NCI-H187 treated with DMSO at 0.1 percent for 48 hours (cell line): ENCODE data around the gene TBCD.

ENCODE experiments used
- DNase-seq: peaks from one replicate; lab custom pipeline; 2025; lab: John Stamatoyannopoulos, UW

The TBCD gene

DNA sequence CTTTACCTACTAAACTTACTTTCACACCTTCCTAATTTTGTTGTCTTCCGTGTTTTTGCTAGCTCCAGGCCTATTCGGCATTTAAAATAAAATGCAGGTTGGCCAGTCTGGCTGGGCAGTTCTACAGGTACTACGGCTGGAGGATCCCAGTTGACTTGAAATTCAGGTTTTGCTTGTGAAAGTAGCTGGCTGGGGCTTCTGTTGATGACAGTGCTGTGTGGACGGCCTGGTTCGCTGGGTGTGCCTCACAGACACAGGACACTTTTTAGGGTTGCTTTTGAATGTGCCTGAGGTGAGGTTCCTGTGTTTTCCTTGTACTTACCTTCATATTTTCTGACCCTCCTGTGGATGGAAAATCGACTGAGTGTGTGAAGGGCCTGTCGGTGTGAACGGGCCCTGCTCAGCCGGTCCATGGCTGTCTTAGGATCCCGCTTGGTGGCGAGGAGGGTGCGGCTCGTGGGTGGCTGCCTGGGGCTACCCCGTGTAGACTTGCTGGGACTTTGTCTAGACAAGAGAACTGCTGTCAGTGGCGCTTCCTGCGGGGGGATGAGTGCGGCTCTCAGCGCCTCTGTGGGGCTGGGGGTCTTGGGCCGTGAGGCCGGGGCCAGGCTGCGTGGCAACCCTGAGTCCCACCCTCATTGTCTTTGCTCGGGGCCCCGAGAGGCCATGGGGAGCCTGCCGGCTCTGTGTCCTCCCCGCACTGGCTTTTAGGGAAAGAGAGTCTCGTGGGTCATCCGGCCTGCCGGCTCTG lies 106.7 kb downstream of the TBCD start:
- DNase-seq: no peak

- no peak for DNase-seq
Measured at GRCh38 chr17:82859431-82860403, 107.9 kb downstream of the TBCD start.

DNA sequence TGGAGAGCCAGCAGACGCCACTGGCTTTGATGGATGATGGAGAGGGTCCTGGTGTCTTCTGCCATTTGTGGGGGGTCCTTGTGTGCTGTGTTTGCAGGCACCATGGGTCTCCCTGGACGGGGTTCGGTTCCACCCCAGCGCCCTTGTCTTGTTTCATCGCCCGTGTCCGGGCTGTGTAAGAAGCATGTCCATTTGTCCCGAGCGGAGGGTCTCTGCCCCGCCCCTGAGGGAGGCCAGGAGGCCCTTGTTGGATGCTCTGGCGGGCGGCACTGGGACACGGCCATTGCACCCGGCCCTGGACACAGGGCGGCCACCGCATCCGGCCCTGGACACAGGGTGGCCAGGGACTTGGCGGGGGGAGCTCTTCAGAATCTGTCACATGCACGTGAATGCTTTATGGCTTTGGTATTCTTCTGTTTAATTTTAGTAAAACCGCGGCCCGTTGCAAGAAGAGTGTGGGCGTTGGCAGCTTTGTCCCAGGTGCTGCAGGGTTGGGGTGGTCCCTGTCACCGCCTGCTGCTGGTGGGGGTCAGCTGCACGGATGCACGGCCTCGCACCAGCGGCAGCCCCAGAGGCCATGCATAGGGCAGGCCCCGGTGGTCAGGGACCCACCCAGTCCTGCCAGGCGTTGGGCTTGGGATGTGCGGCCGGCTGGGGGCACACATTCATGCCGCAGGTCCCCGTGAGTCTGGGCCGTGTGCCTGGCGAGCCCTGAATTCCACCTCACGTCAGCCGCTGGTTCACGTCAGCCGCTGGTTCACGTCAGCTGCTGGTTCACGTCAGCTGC lies 108.9 kb downstream of the TBCD start:
- DNase-seq: no peak

DNA sequence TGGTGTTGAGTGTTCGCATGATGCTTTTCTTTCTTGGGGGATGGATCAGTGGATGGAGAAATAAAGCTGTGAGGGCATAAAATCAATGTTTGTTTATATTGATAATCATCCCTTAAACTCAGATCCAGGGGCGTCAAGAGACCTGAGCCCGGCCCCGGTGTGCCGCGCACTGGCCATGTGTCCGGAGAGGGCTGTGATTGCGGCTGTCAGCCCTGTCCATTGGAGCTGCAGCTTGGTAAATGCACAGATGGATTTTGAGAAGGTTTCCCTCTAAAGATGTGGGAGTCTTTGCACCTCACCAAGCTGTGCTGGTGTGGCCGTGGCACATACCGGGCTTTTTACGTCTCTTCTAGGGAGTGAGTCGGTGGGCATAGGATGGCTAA lies 109.5 kb downstream of the TBCD start:
- DNase-seq: no peak

DNA sequence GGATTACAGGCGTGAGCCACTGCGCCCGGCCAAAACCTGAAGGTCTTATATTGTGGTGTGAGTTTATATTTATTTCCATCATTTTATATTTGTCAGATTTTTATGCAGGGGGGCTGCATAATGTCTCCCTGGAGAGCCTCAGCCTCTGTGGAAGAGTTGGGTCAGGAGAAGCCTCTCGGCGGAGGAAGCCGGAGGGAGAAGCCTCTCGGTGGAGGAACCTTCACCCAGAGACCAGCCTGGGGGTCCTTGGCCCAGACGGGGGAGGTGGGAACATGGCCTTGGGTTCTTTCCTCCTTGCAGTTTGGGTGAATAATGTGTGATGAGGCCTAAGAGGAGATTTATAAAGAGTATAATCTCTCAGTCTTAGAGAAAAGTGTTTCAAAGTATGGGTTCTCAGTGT lies 110.3 kb downstream of the TBCD start:
- no peak for DNase-seq

- DNase-seq: no peak
Measured at GRCh38 chr17:82862737-82863382, 111.0 kb downstream of the TBCD start.

- no peak for DNase-seq
Measured at GRCh38 chr17:82863383-82863940, 111.6 kb downstream of the TBCD start.

- DNase-seq: no peak
Measured at GRCh38 chr17:82863941-82864712, 112.3 kb downstream of the TBCD start.

DNA sequence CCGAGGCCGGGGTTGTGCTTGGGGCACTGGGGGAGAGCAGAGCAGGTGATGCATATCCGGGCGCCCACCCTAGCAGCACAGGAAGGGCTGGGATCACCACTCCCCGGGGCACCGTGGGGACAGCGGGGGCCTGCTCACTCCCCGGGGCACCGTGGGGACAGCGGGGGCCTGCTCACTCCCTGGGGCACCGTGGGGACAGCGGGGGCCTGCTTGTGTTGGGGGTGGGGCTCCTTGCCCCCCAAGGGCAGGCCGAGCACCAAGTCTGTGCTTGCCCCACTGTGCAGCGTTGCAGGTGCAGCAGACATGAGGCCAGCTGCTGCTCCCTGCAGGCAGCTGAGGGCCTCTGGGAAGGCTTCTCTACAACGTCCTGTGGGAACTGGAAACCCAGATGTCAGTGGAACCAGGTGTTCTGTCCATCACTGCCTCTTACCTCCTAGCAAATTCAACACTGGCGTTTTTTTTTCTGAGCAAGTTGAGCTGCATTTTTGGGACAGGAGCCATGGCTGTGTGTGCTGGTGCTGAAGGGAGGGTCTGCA lies 112.9 kb downstream of the TBCD start:
- no peak for DNase-seq

DNA sequence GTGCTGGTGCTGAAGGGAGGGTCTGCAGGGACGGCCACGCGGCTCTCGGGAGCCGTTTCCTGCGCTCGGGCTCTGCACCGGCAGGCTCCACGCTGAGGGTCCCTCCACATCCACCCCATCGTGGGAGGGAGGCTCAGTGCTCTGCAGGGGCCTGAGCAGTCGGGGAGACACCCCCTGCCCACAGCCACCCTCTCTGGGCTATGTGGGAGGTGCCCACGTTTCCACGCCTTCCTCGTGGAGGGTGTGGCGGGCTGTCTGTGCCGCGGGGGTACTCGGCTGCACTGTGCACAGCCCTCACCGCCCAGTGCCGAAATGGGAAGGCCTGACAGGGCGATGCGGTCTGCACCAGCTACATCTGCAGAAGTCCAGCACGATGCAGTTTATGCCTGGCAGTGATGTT lies 113.4 kb downstream of the TBCD start:
- DNase-seq: no peak

- peak; percentile 59 for DNase-seq
Measured at GRCh38 chr17:82865774-82866395, 114.0 kb downstream of the TBCD start.

DNA sequence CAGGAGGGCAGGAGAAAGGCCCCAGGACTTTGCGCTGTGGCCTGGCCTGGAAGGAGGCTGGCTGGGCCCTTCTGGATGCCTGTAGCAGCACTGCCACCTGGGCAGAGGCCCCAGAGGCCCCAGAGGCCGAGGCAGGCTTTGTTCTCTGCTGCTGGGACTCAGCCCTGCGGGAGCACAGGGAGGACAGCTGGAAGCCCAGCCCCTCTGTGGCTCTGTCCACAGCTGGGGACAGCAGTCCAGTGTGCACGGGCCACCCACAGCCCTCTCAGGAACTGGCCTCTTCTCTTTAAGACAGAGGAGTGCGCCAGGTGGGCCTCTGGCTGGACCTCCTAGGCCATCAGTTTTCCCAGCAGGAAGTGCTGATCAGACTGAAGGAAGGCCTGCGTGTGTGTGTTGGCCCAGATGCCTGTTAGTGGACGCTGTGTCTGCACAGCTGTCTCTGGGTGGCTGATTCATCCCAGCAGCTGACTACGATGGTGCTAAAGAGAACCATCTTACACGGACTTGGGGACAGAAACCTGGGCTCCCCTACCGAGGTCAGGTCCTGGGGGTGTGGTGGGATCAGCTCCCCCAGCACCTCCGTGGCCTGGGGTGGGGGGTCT lies 114.8 kb downstream of the TBCD start:
- DNase-seq: no peak

- DNase-seq: no peak
Measured at GRCh38 chr17:82867763-82868325, 116.0 kb downstream of the TBCD start.

GRCh38 chr17:82868715-82869131 lies 116.9 kb downstream of the TBCD start:
- no peak for DNase-seq

GRCh38 chr17:82869536-82869935 lies 117.7 kb downstream of the TBCD start:
- no peak for DNase-seq

GRCh38 chr17:82870091-82870491 lies 118.2 kb downstream of the TBCD start:
- no peak for DNase-seq

DNA sequence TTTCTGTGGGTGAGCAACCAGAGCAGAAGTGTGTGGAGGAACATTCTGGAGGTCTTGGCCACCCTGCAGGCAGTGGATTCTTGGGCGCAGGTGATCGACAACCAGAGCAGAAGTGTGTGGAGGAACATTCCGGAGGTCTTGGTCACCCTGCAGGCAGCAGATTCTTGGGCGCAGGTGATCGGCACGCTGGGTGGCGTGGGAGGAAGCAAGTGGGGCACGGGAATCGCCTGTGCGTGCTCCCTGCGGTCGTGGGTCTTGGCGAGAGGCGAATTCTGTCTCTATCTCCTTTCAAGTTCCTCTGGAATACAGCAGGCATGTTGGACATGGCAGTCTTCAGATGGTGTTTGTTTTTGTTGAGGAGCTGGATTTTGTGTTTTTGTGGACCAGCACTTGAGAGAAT lies 118.7 kb downstream of the TBCD start:
- no peak for DNase-seq

DNA sequence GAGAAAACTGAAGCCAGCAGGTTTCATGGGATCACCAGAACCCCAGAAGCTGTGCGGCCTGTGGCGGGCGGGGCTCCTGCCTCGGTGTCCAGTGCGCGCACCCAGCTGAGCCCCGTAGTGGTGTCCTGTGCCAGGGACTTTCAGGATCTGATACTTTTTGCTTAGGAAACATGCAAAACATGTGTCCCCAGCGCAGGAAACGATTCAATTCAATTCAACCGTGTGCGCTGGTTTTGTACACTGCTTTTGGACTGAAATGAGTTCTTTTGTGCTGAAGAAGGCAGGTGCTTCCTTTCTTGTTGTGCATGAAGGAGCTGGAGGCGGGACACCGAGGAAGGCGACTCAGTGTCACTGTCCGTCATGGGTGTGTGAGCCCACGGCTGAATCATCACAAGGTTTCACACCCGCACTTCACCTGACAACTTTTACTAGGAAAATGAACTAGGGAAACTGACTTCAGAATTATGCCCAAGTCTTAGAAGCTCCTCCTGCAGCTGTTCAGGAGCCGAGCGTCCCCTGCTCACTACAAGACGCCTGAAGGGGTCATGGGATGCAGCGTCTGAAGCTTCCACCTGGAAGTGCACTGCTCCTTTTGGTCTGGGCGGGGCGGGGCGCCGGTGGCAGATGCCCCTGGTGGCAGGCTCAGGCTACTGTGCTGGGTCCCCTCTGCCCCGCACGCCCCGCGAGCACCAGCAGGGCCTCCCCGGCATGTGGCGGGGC lies 119.4 kb downstream of the TBCD start:
- no peak for DNase-seq
